ENCODE data around the gene FNDC5.
A peak's percentile ranks its signal among the peaks of the same experiment; 100 is the strongest.

The FNDC5 gene

GRCh38 chr1:32863881-32864245 lies 6.8 kb downstream of the FNDC5 start:
- DNase-seq: no peak

DNA sequence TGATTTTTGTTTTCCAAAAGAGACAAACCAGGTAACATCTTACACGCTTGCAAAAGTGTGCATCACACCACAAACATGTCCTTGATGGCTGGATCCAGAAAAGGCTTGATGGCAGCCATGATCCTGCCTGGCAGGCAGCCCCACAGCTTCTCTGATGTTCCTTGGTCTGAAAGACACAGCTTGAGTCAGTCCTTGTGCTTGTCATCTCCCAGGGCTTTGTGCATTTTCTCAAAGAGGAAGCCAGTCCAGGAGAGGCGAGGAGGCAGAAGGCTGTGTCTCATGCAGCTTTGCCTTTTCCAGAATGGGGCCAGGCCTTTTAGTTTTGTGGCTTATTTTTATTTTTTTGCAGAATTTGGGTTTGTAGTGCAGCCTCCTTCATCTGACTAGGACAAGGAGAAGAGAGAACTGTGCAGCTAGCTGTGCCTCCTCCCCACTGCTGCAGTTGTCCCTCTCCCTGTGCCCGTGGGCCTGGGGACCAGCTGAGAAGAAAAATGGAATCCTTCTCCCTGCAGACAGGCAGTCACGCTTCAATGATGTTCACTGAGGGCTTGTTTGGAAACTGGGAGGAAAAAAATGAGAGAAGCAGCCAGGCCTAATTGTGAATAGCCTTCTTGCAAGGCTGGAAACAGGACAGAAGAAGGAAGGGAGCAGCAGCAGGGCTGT lies 7.4 kb downstream of the FNDC5 start:
- no peak for DNase-seq

- DNase-seq: no peak
Observed at GRCh38 chr1:32861904-32862695, 8.6 kb downstream of the FNDC5 start.

DNA sequence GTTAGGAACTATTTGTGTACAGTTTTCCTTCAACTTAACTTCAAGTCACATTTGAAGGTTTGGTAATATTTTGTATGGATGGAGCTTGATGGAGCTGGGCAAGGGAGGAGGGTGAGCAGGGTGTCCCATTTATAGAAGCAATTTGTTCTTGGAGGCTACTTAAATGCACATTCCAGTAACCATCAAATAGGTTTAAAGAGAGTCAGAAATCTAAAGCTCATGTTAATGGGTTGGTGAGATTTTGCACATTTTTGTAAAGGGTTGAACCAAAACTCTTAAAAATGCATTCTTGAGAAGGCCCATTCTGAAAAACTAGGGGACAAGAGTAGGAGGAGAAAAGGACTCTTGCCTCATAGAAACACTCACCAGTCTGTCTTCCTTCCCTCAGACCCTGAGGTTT lies 10.1 kb downstream of the FNDC5 start:
- DNase-seq: no peak

GRCh38 chr1:32859915-32860314 lies 10.8 kb downstream of the FNDC5 start:
- no peak for DNase-seq

GRCh38 chr1:32858791-32859190 lies 11.9 kb downstream of the FNDC5 start:
- DNase-seq: no peak

DNA sequence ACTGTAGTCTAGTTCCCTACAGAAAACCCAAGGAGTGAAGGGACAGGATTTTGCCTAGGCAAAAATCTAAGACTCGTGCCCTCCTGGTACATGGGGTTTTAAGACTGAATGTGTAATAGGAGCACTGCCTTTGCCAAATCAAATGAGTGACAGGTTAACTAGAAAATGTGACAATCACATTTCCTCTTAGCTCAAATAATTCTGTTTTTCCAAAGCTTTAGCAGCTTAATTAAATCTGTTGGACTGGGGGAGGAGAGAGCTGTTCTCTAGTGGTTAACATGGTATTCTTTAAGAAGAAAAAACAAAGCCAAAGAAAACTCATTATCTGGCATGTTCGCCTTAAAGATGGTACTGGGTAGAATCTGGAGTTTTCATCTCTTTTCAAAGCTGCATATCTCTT lies 12.6 kb downstream of the FNDC5 start:
- DNase-seq: no peak

DNA sequence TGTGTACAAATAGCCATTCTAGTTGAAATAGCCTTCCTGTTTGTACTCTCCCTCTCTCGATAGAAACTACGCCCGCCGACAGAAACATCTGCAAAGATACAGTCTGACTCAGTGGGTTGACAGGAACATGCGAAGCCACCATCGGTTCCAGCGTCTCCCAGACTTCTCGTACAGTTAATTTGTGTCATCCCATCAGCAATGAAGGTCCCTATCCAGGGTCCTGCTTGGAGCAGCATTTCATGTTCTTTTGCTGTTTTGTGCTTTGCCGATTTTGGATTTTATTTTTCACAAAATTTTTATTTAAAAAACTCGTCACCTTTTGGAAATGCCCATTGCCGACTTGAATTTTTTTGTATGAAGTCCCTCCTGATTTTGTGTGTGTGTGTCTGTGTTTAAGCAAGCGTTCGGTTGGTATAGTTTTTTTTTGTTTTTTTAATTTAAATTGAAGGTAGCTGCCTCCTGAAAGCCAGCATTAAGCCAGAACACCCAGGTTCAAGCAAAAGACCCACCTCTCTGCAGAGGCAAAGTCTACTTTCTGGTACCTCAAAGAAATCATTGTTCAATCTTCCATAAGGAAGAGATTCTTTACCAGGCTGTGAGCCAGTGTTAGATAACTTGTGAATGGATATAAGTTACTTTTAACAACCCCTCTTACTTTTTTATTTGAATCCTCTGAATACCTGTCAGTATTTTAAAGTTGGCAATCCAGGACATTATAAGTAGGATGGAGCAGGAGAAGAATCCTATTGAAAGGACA lies 14.7 kb downstream of the FNDC5 start:
- DNase-seq: no peak

- DNase-seq: no peak
Observed at GRCh38 chr1:32848354-32849063, 22.2 kb downstream of the FNDC5 start.

DNA sequence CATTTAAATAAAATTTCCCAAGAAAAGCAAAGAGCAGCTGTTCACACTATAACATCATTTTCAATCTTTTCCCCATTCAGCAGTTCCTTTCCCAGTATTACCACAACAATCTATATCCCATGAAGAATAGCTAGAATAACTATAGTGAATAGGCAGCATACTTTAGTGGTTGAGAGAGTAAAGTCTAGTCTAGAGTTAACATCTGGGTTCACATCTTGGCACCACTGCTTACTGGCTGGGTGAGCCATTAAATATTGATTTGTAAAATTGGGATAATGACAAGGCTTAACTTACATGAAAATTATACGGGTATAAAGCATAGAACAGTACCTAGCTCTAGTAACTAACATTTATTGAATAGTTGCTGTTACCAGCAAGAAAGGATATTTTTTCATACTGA lies 38.8 kb downstream of the FNDC5 start:
- DNase-seq: no peak

DNA sequence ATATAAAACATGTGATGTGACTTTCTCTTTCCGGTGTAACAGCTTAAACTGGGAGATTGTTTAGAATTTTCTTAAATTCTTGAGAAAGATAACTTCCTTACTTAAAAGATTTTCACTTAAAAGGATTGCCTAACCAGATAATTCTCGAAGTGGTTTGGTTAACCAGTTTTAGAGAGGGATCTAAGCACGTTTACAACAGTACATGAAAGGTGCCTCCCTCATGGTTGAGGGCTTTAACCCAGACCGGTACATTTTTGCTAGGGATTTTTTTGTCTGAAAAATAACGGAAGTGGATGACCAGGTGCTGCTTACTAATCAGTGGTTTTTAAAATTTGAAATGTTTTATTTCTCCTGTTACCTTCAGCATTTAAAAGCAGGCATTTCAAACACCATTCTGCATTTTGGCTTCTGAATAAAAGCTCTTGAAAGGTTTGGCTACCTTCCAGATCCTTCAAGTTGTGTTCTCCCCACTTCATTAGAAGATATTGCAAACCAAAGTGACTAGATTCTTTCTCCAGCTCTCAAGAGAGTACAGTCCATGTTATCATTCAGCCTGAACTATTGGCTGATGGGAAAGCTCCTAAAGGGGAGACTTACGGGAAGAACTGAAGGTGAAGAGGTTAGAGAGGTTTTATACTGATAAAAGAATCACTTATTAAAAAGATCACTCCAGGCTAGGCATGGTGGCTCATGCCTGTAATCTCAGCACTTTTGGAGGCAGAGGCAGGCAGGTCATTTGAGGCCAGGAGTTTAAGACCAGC lies 40.4 kb downstream of the FNDC5 start:
- no peak for DNase-seq

- DNase-seq: peak; percentile 5
Observed at GRCh38 chr1:32828341-32828740, 42.4 kb downstream of the FNDC5 start.

DNA sequence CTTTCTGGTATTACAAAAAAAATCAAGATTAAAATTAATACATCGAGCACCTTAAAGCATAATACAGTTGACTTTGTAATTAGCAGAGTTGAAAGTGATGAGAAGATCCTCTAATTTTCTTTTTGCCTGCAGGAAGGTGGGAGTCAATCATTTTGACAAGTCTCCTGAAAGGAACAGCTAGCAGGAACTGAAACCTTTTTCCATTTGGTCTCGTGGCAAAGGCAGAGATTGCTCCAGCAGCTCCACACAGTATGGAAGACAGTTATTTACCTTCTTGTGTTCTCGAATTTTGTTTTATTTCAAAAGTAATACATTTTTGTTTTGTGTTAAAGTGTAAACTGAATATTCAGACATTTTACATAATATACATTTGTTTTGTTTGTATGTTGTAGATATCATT lies 45.5 kb downstream of the FNDC5 start:
- DNase-seq: no peak

- peak; percentile 50 for DNase-seq
Observed at GRCh38 chr1:32818804-32819541, 51.7 kb downstream of the FNDC5 start.

- DNase-seq: peak; percentile 26
Observed at GRCh38 chr1:32817815-32818786, 52.6 kb downstream of the FNDC5 start.

- peak; percentile 99 for DNase-seq
Observed at GRCh38 chr1:32817159-32817814, 53.4 kb downstream of the FNDC5 start, which contains the start of the genes S100PBP and YARS1. S100PBP (plus strand) TSS chr1:32817653; CDS start chr1:32826100, 8,447 bp downstream. YARS1 (minus strand) TSS chr1:32817358; CDS start chr1:32817244, 114 bp downstream.

DNA sequence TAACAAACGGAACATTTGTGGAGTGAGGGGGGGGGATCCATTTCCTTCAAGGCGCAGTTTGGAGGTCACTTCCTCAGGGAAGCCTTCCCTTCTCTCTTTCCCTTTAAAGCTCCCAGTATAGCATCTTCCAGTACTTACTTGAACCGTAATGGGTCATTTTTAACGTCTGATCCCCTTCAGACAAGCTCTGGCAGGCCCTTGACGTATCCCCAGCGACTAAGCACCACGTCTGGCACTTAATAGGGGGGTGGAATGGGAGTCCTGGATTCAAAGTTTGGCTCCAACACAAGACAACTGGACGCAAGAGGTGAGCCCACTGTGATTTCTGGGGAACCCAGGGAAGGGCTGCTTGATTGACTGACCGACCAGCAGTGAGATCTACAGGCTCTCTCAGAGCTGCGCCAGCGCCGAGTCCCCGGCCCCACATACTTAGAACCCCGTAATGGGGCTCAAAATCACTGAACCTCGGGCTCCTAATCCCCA lies 54.0 kb downstream of the FNDC5 start:
- no peak for DNase-seq

- DNase-seq: no peak
Observed at GRCh38 chr1:32813941-32814739, 56.6 kb downstream of the FNDC5 start.
